Omental fat pad (tissue), 4 donors: ENCODE measurements around the gene SLC2A10. TPM values are rescaled to one million over a fixed set of nuclear protein-coding genes. Genes with fewer than 3 reads are reported as not detected.

Experiments used
- ATAC-seq: fragments of 150-250 bp; one replicate; pipeline ENCODE4 v1.9.1; 2016; ENCODE audit warnings: mild to moderate bottlenecking, moderate library complexity; ENCODE audit not compliant: low FRiP score
- DNase-seq: peaks from one replicate; pipeline ENCODE4 v3.0.0-alpha.2; 2019; ENCODE audit warnings: low spot score
- total RNA-seq, 4 donors: library from RNA; depleted of rRNA; stranded (reverse); fragments of >200 nt; gene quantifications; one replicate each; pipeline ENCODE4 v1.1.0, GENCODE V29; 2016
- TF ChIP-seq, protein P1 (sequence below), 3 donors: fragments of 450-650 bp; IDR thresholded peaks; one replicate each; pipeline ENCODE4 v1.5.1; 2016 to 2017; ENCODE audit warnings: antibody characterized with exemption in 3 of 3, mild to moderate bottlenecking in 3 of 3, moderate library complexity in 2 of 3

SLC2A10 gene
- total RNA-seq, 4 donors from 2014 or later, result 5.8 to 28.5 (median 18.7) TPM

DNA sequence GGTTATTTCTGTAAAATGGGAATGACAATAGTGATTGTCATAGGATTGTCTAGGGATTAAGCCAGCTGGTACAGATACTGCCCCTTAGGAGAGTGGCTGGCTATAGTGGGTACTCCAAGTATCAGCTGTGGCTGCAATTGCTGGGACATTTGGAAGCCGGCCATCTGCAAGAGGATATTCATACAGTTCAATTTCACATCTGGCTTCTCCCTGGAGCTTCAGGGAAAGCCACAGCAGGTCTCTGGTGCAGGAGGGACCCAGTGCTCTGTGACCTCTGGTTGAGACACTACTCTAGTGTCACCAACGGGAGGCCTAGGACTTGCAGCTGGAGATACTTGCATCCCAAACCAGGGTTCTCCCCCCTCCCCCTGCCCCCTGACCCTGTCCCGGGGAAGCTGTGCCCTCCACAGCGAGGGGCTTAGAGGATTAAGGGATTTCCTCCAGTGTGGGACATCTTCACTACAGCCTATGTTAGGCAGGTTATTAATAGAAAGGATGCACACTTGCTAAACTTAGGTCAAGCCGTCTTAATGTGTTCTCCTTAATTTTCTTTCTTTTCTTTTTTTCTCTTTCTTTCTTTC is 2.7 kb downstream of the SLC2A10 start:
- ATAC-seq, result no peak
- TF ChIP-seq, protein P1, sequence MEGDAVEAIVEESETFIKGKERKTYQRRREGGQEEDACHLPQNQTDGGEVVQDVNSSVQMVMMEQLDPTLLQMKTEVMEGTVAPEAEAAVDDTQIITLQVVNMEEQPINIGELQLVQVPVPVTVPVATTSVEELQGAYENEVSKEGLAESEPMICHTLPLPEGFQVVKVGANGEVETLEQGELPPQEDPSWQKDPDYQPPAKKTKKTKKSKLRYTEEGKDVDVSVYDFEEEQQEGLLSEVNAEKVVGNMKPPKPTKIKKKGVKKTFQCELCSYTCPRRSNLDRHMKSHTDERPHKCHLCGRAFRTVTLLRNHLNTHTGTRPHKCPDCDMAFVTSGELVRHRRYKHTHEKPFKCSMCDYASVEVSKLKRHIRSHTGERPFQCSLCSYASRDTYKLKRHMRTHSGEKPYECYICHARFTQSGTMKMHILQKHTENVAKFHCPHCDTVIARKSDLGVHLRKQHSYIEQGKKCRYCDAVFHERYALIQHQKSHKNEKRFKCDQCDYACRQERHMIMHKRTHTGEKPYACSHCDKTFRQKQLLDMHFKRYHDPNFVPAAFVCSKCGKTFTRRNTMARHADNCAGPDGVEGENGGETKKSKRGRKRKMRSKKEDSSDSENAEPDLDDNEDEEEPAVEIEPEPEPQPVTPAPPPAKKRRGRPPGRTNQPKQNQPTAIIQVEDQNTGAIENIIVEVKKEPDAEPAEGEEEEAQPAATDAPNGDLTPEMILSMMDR (IDR thresholded peaks at IDR 0.05), result no peak

GRCh38 chr20:46713957-46714834 is 4.7 kb downstream of the SLC2A10 start:
- TF ChIP-seq, protein P1 (IDR thresholded peaks at IDR 0.05), result no peak
- DNase-seq (no peak), ATAC-seq (no peak)

More for the DNA sequence above, 2.7 kb downstream of the SLC2A10 start:
- no peak for DNase-seq

DNA sequence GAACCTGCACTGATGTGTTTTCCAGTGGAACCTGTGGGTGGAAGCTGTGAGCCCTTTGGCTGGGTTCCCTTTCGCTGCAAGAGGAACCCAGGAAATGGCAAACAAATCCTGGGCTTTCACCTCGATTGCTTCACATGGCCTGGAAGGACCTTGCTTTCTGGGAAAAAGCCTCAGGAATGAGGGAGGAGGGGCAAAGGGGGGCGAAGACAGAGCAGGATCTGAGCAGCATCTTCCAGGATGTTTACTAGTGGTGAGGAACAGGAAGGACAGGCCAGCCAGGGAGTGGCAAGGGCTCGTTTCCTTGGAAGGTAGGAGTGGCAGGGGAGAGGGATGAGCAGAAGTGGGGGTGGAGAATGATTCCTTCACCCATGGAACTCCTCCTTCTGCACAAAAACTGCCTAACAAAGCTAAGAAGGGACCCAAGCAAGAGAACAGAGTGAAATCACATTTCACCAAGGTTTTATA is 5.9 kb downstream of the SLC2A10 start:
- TF ChIP-seq, protein P1 (IDR thresholded peaks at IDR 0.05), result no peak
- ATAC-seq (peak; percentile 84), DNase-seq (peak; percentile 23)

- no peak for ATAC-seq
These were observed 8.5 kb downstream of the SLC2A10 start for GRCh38 chr20:46717818-46718541.

GRCh38 chr20:46720019-46720418 is 10.6 kb downstream of the SLC2A10 start:
- TF ChIP-seq, protein P1 (IDR thresholded peaks at IDR 0.05), result no peak
- DNase-seq (no peak), ATAC-seq (no peak)

More at GRCh38 chr20:46717818-46718541, 8.5 kb downstream of the SLC2A10 start:
- no peak for DNase-seq
- TF ChIP-seq, protein P1 (IDR thresholded peaks at IDR 0.05), result no peak

DNA sequence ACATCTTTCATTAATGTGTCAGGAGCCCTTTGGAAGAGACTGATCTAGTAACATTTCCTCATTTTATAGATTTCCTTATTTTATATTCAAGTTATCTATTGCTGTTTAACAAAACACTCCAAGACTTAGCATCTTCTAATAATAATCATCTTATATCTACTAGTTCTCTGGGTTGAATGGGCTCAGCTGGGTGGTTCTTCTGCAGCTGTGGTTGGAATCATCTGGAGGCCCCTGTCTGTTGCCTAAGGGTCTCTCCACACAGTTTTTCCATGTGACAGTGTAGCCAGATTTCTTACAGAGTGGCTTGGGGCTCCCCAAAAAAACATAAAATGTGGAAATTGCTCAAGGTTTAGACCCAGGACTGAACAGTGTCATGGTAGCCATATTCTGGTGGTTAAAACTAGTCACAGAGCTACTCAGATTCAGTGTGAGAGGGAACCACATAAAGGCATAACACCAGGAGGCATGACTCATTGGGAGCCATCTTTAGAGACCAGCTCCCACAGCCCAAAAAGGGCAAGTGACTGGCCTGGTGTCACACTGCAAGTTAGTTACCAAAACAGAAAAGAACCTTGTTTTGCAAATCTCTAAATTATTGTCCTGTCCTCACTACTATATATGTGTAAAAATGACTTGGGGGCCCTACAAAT is 11.5 kb downstream of the SLC2A10 start:
- ATAC-seq, result no peak
- TF ChIP-seq, protein P1 (IDR thresholded peaks at IDR 0.05), result no peak
- DNase-seq, result no peak
